NCI-H526 (cell line): Measurements from ENCODE around the gene RTN4RL2.

Source experiments
- DNase-seq, 2 experiments: peaks; one replicate each; lab custom pipeline; 2025; lab: John Stamatoyannopoulos, UW

Gene RTN4RL2

DNA sequence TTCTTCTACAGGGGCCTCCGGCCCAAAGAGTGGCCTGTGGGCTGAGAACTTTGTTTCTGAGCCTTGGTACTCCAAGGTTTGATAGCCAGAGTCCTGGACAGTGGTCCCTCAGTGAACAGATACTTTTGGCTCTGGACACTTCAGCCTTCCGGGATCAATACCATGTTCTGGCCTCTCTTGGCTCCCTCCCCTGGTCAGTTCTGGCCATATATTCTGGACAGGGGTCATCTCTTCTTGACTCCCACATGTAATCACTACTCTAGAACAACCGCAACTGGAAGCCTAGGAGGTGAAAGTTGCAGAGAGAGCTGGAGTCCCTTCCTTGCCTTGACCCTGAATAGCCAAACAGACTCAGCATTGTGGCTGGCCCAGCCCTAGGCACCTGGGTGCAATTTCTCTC is 2.3 kb downstream of the RTN4RL2 start:
- no peak for DNase-seq

DNA sequence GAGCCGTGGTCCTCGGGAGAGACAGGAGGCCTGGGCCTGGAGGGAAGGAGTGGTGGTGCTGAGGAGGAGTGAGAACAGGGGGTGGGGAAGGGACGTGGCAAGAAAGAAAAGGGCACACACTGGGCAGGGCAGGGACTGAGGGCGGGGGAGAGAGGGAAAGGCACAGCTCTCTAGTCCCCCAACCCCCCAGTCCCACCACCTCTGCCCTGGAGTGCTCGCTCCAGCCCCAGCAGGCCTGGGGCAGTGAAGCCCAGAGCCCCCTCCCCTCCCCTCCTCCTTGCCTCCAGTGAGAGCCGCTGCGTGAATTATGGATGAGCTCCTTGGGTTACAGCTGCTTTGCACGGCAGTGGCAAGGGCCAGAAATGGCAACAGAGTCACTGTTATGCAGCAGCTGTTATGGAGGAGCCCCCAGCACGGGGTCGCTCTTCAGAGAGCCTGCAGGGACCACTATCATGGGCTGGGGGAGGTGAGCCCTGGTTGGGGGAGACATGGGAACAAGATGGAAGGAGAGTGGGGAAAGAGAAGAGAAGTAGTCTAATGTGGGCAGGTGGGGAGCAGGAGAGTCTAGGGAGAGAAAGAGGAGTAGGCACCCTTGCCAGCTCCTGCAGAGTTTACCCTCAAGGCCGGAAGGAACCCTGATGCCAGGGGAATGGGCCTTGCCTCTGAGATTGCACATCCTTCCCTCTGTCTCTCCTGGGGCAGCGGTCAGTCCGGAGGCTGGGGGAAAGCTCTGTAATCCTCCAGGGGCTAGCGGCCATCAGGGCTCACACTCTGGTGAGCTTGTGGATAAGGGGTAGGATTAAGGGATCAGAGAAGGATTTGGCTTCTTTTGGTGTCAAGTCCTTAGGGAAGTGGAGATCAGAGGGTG is 3.6 kb downstream of the RTN4RL2 start:
- peak in 1 of 2 experiments; percentile 23 for DNase-seq

DNA sequence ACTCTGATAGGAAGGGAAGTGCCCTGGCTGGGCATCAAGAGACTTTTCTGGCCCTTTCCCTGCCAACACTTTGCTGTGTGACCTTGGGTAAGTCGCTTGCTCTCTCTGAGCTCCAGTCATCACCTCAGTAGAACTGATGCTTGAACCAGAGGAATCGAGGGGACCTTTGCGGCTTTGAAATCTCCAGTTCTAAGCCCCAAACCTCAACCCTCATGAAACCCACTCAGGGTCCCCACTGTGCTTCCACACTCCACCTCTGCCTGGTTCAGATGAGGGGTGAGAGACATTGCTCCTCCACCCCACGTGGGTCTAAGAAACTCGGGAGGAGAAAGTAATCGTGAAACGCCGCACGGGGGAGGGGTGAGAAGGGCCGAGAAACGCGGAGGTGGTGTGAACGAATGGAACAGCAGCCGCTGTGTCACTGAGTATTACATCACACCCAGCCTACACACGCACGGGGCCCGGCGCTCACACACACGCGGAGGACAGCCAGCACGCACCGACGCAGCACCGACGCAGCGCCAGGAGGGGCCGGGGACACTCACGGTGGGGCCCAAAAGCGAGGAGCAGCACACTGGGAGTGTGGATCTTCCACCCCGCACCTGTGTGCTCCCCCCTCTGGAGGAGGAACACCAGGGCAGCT is 4.3 kb downstream of the RTN4RL2 start:
- DNase-seq: no peak

DNA sequence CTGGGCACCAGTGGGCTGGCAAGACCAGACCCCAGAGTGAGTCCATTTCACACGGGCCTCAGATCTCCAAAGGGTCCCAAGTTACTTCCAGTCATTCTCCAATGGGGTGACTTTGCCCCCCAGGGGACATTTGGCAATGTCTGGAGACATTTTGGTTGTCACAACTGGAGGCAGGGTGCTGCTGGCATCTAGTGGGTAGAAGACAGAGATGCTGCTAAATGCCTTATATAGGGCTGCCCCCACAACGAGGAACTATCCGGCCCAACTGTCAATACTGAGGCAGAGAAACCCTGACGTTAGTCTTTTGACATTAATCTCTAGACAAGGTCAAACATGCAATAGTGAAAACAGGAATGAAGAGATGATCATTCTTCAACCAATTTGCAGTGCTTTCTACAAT is 6.4 kb downstream of the RTN4RL2 start:
- DNase-seq: no peak

DNA sequence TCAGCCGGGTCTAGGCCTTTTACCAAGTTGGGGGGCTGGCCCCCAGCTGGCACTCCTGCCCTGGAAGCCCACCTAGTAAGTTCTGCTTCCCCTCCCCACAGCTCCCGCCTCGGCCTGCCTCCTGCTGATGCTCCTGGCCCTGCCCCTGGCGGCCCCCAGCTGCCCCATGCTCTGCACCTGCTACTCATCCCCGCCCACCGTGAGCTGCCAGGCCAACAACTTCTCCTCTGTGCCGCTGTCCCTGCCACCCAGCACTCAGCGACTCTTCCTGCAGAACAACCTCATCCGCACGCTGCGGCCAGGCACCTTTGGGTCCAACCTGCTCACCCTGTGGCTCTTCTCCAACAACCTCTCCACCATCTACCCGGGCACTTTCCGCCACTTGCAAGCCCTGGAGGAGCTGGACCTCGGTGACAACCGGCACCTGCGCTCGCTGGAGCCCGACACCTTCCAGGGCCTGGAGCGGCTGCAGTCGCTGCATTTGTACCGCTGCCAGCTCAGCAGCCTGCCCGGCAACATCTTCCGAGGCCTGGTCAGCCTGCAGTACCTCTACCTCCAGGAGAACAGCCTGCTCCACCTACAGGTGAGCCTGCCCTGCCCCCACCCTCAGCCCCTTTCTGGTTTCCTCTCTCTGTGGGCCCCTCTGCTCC is 7.3 kb downstream of the RTN4RL2 start:
- DNase-seq: no peak

DNA sequence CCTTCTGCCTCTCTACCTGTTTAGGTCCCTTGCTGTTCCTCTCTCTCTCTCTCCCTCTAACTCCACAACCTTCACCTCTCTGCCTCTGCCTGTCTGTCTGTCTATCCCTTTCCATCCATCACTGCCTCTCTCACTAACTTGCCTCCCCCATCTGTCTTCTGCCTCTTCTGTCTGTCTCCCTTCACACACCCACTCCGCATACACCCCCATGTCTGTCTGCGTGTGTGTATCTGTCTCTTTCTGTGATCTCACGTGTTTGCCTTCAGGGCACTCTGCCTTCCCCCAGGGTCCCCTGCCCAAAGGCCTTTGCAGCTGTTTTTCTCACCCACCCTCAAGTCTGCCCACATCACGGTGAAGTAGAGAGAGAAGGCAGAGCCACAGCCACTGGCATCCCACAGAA is 7.9 kb downstream of the RTN4RL2 start:
- no peak for DNase-seq

DNA sequence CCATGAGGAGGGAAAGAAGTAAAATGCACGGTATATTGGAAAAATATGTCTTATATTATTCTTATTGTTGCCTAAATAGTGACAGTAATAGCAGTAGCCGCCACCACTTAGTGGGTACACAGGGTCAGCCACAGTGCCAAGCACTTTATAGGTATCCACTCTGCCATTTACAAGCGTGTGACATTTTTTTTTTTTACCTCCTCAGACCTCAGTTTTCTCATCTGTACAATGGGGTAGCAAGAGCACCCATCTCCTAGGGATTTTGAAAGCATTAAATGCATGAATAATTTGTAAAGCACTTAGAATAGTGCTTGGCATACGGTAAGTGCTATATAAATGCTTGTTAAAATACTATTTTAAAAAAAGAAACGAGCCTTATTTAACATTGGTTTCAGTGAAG is 8.9 kb downstream of the RTN4RL2 start:
- DNase-seq: no peak

DNA sequence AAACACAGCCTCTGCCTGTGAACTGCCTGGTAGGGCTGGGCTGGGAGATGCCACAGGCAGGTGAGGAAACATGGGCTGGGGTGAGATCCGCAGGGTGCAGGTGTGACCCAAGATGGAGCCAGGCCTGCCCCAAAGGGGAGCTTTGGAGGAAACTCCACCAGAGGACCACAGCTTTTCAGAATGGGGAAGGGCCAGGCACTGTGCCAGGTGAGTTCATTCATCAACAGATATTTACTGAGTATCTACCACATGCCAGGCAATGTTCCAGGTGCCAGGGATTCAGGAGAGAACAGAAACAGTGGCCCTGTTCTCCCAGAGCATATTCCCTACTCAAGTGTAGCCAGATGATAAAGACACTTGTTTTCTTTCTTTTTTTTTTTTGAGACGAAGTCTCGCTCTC is 11.2 kb downstream of the RTN4RL2 start:
- DNase-seq: no peak

DNA sequence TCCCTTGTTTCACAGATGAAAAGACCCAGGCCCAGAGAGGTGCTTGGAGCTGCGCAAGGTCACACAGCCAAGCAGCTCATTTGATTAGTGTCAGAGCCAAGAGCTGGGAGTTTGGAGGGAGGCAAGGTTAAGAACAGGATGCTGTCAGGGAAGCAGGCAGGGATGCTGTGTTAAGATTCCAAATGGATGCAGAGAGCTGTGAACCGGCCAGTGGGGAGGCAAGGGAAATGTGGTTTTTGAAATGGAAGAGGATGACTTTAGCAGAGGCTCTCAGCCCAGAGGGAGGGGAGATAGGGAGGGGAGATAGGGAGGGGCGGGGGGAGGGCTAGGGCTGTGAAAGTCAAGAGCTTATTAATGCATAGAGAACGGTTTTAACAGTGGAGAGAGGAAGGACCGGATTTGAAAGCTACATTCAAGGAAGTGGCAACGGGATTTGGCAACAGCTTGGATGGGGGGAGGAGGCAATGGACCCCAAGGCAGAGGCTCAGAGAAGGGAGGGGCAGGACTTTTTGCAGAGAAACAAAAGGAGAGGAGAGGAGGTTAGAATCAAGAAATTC is 13.0 kb downstream of the RTN4RL2 start:
- DNase-seq: no peak

DNA sequence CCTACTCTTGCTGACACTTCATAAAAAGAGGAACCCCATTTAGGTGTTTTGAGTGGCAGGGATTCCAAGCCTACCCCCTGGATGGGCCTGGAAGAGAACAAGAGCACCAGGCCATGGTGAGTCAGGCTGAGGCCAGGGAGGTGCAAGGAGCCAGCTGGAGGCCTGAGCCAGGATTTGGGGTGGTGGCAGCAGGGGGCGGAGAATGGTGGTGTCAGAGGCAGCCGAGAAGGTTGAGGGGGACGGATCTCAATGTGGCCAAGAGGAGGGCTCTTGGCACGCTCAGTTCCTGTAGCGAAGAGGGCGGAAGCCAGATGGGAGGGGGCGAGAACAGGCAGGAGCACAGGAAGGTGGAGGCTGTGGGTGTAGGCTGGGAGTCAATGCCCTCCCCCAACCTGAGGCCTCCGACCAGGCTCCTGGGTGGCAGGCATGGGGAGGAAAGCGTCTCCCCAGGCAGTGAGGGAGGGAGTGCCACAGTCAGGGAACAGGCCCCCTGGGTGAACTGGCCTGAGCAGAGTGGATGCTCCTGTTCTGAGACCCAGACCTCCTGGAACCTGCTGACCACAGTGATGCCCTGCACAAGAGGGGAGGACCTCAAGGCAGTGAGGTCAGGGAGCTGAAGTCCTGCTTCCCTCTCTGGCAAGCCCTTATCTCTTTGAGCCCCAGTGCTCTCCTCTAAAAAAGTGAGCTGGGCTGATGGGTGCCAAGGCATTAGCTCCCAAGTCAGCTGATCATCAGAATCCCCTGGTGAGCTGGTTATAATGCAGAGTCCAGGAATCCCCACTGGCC is 13.9 kb downstream of the RTN4RL2 start:
- DNase-seq: no peak

DNA sequence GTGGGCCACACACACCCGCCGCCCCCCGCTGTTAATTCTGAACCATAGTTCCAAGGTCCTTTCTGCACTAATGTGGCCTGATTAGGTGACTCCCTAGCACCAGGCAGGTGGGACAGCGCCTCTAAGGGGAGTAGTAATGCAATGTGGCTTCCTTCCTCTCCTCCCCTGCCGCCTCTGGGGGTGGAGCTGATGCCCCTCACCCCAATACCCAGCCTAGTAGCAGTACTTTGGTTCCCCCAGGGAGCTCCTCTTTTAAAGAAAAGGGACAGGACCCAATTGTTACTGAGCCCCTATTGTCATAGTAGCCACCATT is 14.4 kb downstream of the RTN4RL2 start:
- no peak for DNase-seq

DNA sequence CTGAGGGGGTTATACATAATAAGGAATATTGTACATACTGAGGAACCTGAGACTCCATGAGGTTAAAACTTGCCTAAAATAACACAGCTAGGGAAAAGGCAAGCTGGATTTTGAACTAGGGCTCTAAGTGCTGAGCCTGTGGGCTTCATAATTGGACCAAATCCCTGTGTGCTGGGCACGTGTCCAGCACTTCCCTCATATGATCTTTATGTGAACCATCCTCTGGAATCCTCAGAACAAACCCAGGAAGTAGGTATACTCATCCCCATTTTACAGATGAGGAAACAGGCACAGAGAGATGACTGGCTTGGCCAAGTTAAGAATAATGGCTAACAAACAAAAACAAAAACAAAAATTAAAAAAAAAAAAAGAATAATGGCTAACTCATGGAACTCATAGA is 14.9 kb downstream of the RTN4RL2 start:
- no peak for DNase-seq

DNA sequence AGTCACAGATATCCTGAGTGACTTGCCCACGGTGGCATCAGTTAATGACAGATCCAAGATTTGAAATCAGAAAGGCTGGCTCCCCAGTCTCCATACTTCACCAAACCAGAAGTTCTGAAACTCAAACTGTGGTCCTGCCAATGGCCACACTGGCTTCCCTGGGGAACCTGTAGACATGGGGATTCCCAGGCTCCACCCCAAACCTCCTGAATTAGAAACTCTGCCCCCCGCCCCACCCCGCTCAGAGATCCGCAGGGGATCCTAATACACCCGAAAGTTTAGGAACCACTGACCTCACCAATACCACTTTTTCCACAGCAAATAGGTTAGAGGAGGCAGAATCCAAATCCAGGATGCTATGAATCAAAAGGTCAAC is 15.3 kb downstream of the RTN4RL2 start:
- no peak for DNase-seq

DNA sequence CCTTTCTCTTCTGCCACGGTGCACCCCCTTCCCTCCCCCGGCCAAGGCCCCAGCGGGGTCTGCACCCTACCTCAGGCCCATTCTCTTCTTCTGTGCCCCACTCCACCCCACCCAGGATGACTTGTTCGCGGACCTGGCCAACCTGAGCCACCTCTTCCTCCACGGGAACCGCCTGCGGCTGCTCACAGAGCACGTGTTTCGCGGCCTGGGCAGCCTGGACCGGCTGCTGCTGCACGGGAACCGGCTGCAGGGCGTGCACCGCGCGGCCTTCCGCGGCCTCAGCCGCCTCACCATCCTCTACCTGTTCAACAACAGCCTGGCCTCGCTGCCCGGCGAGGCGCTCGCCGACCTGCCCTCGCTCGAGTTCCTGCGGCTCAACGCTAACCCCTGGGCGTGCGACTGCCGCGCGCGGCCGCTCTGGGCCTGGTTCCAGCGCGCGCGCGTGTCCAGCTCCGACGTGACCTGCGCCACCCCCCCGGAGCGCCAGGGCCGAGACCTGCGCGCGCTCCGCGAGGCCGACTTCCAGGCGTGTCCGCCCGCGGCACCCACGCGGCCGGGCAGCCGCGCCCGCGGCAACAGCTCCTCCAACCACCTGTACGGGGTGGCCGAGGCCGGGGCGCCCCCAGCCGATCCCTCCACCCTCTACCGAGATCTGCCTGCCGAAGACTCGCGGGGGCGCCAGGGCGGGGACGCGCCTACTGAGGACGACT is 15.9 kb downstream of the RTN4RL2 start:
- DNase-seq: peak in 1 of 2 experiments; percentile 55

DNA sequence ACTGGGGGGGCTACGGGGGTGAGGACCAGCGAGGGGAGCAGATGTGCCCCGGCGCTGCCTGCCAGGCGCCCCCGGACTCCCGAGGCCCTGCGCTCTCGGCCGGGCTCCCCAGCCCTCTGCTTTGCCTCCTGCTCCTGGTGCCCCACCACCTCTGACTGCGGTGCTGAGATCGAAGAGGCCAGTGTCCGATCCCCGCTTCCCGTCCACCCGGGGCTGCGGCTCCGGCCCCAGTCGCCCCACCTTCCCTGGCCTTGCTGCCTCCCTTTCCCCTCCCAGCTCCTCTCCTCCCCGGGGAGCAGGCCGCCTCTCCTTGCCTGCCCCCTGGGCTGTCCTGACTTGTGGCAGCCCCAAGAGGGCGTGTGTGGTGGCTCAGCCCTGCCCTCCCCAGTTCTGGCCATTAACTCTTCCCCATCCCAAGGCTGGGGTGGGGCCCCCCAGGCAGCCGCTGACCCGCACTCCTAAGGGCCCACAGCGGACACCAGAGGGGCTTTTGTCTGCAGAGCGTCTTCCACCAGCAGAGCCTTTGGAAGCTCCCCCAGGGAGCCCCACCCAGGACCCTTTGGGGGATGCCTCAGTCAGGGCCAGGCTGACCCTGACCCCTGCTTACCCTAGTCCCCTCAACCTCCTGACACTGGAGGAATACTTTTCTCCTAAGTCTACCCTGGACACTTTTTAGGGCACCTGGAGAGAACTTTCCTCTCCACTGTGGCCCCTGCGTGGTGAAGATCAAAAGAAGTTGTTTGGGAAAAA is 16.6 kb downstream of the RTN4RL2 start:
- peak in 1 of 2 experiments; percentile 60 for DNase-seq

DNA sequence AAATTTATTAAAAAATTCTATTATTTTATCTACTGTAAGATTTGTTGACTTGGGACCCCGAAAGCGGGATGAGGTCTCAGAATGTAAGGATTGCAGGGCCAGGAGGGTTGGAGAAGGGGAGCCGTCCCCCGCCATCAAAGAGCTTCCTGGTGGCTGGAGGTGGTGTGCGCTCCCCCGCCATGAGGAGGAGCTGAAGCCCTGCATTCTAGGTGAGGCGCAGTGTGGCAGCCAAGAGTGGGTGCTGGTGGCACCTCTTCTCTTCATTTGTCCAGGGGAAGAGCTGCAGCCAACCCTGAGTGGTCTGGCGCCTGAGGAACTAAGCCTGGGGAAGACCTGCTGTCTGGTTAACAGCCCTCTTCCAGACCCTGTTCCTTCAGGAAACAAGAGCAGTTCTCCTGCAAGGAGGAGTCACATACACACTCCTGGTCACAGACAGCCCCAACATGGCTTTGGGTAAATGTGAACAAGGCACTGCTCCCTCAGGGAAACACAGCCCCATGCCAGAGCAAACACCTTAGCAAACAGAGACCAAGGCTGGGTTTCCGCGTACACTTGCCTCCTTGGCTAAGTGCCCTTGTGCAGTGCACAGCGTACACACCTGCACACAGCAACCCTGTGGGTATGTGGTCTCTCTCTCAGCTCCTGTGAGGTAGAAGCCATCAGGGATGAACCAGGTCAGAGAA is 17.3 kb downstream of the RTN4RL2 start:
- no peak for DNase-seq

DNA sequence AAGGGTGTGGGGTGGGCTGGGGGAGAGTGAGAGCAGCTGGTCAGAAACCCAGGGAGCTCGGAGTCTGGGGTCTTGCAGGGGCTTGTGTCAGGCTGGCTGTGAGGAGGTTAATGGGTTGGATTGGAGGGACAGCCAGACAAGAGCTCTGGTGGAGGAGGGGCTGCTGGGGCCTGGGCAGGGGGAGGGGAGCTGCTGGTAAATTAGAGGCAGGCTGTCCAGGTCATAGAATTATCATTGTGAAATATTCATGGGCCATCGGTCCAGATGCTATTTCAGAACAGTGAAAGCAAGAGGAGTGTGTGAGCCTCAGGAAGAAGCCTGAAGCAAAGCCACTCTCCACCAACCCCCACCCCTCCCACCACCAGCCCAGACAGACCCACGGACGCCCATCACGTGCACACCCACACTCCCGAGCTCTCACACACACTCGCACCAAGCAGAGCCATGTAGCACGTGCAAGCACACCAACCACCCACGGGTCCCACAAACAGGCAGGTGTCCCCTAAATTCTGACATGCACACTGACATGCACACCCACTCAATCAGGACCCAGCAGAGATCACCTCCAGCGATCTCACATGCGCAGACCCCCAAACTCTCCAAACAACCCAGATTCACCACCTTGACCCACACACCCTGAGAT is 18.8 kb downstream of the RTN4RL2 start:
- no peak for DNase-seq

DNA sequence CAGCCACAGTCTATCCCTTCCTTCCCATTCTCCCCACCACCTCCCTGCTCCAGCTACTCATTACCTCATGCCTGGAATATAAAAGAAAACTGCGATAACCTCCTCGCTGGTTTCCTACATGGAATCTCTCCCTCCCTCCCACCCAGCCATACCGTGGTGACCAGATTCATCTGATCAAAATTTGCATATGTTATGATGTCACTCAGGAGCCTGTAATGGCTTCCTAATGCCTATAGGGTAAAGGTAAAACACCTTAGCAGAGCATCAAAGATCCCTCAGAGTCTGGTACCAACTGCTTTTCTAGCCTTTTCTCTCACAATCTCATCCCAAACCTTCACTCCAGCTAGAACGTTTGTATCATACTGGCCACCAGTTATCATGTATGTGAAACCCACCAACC is 19.6 kb downstream of the RTN4RL2 start:
- peak; percentile 71 to 74 for DNase-seq

DNA sequence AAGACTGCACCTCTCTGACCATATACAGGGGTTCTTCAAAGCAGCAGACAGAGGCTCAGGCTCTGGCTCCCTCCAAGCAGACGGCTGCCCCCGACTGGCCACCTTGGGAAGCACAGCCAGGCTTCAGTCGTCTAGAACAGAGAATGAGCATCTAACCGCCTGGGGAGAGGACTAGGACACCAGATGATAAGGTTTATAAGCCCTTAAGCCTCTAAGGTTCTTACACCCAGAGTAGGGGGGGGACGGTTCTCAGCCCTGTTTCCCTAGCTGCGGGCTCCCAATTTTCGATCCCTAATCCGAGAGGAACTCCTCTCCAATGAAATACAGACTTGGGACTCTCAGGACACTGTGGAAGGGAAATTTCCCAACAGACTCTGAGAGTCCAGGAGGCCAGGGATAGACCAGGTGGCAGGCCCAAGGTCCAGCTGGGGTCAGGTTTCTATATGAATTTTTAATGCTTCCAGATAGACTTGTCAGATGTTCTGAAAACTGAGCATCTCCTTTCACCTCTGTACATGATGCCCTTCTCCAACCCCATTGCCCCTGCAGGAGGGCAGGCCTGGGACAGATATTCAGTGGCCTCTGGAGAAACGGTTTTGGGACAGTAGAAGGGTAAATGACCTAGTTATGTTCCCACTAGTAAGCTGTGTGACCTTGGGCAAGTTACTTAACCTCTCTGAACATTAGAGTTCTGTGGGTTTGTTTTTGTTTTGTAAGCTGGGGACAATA is 20.2 kb downstream of the RTN4RL2 start:
- peak; percentile 64 to 89 for DNase-seq
